Retinal pigment epithelial cell (primary cell): ENCODE data around the gene SLC7A4.

ENCODE experiments used
- DNase-seq: peaks from one replicate; pipeline ENCODE4 v3.0.0-alpha.2; 2010; ENCODE audit warnings: low read depth
- H3K4me3 ChIP-seq: 2 replicates; pipeline ENCODE4 v1.5.1; 2011; ENCODE audit warnings: mild to moderate bottlenecking, low read length, control low read depth, moderate library complexity
- TF ChIP-seq, protein P1 (sequence below): conservative IDR thresholded peaks from 2 replicates; pipeline ENCODE4 v1.5.1; 2011; ENCODE audit warnings: low read depth, low read length, control low read depth, inconsistent platforms

SLC7A4 gene

DNA sequence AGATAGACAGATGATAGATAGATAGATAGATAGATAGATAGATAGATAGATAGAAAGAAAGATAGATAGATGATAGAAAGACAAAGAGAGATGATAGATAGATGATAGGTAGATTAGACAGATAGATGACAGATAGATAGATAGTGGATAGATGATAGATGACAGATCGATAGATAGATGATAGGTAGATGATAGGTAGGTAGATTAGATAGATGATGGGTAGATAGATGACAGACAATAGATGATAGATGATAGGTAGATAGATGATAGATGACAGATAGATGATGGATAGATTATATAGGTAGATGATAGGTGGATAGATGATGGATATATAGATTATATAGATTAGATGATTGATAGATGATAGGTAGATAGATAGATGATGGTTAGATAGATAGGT, 46.0 kb downstream of the SLC7A4 start:
- no peak for DNase-seq
- H3K4me3 ChIP-seq, result no peak overlapping the region
- TF ChIP-seq, protein P1, sequence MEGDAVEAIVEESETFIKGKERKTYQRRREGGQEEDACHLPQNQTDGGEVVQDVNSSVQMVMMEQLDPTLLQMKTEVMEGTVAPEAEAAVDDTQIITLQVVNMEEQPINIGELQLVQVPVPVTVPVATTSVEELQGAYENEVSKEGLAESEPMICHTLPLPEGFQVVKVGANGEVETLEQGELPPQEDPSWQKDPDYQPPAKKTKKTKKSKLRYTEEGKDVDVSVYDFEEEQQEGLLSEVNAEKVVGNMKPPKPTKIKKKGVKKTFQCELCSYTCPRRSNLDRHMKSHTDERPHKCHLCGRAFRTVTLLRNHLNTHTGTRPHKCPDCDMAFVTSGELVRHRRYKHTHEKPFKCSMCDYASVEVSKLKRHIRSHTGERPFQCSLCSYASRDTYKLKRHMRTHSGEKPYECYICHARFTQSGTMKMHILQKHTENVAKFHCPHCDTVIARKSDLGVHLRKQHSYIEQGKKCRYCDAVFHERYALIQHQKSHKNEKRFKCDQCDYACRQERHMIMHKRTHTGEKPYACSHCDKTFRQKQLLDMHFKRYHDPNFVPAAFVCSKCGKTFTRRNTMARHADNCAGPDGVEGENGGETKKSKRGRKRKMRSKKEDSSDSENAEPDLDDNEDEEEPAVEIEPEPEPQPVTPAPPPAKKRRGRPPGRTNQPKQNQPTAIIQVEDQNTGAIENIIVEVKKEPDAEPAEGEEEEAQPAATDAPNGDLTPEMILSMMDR, result no peak

DNA sequence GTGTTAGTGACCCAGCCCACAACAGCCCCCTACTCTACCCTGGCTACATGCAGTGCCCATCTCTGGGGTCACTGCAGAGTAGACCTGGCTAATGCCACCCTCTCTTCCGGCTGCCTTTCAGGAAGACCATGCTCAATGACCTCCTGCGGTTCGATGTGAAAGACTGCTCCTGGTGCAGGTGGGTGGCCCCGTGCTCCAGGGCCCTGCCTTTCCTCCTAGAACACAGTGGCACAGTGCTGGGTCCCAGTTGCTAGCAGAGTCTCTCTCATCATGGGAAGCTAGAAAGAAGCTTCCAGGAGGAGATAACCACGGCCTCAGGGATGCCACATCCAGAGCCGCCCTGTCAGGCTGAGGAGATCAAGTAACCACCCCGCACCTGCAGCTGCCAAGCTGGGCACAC, 46.6 kb downstream of the SLC7A4 start:
- TF ChIP-seq, protein P1, result no peak
- no peak for DNase-seq
- H3K4me3 ChIP-seq, result no peak overlapping the region

DNA sequence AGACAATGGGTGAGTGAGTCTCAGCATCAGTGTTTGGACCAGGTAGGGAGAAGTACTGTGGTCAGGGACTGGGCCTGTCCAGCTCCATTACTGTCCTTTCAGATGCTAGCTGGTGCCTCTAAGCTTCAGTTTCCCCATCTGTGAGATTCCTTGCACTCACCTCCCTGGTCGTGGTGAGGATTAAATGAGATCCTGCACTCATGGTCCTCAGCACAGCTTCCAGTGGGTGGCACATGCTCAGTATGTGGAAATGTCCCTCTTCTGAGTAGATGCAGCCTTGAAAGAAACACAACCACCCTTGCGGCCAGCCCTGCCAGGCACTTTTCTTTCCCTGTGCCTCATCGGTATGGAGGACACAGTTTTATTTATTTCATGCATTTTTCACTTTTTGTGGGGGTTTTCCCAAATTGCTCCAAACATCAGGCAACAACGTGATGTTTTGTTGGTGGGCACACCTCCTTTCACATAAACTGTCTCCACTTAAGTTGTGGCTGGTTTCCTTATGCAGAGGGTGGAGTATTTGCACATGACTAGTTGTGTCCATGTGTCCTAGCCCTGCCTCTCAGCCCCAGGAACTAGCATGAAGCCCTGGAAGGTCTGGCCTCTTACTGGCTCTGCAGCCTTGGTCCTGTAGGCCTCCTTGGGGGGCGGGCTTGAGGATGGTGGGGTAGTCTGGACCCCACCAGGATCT, 49.1 kb downstream of the SLC7A4 start:
- H3K4me3 ChIP-seq, result peak overlapping the region; percentile 81
- no peak for DNase-seq
- TF ChIP-seq, protein P1, result no peak

DNA sequence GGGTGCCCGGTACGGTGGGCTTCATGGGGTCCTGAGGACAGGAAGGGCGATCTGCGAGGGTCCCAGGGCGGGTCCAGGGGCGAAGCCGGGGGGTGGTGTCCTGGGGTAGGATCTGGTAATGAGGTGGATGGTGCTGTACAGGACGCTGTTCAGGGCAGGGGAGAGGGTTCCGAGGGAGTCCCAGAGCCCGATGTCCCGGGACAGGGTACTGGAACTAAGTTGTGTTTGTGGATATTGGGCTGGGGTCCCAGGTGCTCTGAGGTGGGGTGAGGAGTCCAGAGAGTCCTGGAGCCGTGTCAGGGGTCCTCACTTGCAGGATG, 49.8 kb downstream of the SLC7A4 start:
- no peak for DNase-seq
- H3K4me3 ChIP-seq, result peak overlapping the region; percentile 81
- TF ChIP-seq, protein P1, result no peak

DNA sequence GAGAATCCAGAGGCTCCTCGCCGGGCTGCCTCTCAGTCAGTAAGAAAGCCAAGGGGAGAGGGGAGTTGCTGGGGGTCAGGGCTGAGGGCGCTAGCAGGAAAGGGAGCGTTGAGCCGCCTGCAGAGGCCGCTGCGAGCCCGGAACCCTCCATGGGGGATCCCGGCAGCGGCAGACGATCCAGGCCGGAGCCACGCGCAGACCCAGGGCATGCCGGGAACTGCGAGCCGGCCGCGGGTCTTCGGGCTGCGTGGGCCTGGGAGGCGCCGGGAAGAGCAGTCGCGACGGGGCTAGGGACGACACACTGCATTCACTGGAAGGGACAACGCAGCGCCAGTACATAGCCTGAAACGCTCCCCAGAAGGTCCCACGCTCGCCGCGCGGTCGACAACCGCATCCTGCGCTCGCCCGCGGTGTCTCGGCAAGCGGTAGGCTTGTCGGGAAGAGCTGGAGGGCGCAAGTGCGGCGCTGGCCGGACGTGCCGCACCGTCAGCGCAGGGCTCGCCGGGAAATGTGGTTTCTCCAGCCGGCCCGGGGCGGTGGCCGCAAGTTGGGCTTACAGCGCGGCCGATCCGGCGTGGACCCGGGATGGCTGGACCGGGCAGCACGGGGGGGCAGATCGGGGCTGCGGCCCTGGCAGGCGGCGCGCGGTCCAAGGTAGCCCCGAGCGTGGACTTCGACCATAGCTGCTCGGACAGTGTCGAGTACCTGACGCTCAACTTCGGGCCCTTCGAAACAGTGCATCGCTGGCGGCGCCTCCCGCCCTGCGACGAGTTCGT, 50.4 kb downstream of the SLC7A4 start, which contains the start of gene LZTR1:
LZTR1 (plus strand) TSS at position 511 of the 776 bp plus-strand sequence; CDS start at position 586, 75 bp downstream.
- DNase-seq, result no peak
- TF ChIP-seq, protein P1, result peak; percentile 72
- peak within 1 kb of the TSS; percentile 81 for H3K4me3 ChIP-seq

DNA sequence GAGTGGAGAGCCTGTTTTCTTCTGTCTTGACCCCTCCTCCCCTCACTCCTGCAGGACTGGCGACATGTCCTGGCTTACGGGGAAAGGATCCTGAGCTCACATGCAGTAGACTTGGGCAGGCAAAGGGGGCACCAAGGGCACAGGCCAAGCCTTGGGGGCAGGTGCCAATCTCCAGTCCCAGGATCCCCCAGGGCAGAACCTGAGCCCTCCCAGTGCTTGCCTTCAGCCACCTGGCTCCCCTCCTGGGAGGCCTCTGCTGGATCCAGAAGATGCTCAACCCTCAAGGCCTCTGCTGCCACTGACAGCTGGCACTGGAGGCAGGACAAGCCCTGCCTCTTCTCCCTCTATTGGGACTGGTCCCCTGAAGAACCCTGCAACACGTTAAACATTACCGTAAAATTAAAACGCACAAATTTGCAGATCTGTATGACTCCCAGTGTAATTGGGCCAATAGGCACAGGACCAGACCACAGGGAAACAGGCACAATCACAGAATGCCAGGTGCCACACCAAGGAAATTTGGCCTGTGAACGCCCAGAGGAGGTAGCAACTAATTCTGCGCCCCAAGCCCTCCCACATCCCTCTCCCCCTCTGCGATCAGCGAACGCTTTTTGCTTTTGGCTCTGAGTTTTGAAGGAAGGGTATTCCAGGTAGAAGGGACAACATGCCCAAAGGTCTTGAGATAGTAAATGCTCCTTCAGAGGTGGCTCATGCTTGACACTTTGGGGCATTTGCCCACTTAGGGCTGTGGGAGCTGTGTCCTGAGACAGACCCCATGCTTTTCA, 51.2 kb downstream of the SLC7A4 start:
- no peak for DNase-seq
- H3K4me3 ChIP-seq, result peak overlapping the region; percentile 81
- TF ChIP-seq, protein P1, result no peak
